HAP-1 (cell line): ENCODE measurements around the gene FANCD2.
A peak's percentile ranks its signal among the peaks of the same experiment; 100 is the strongest.
"Not testable (repeated sequence)": the region's sequence is repeated elsewhere in the genome, so short reads cannot be mapped to it uniquely, and the experiment has no call there.

ENCODE experiments used
- DNase-seq, 2 experiments: peaks; one replicate each; pipeline ENCODE4 v3.0.0-alpha.2; 2016 to 2020; ENCODE audit warnings: low spot score in 2 of 2
- H3K27me3 ChIP-seq: fragments of 250-450 bp; sonication (Bioruptor Pico); 2 replicates; pipeline ENCODE4 v1.5.1; 2020; ENCODE audit warnings: low read depth, mild to moderate bottlenecking, moderate library complexity
- H3K36me3 ChIP-seq: fragments of 250-450 bp; sonication (Bioruptor Pico); replicated peaks from 2 replicates; pipeline ENCODE4 v1.5.1; 2020; ENCODE audit warnings: mild to moderate bottlenecking
- H3K4me1 ChIP-seq: fragments of 250-450 bp; sonication (Bioruptor Pico); 2 replicates; pipeline ENCODE4 v1.5.1; 2020; ENCODE audit warnings: mild to moderate bottlenecking
- H3K4me3 ChIP-seq: fragments of 250-450 bp; sonication (Bioruptor Pico); 2 replicates; pipeline ENCODE4 v1.5.1; 2020; ENCODE audit warnings: mild to moderate bottlenecking, moderate library complexity
- H3K9me3 ChIP-seq: fragments of 250-450 bp; sonication (Bioruptor Pico); 2 replicates; pipeline ENCODE4 v1.5.1; 2020; ENCODE audit warnings: mild to moderate bottlenecking, moderate library complexity
- in situ Hi-C: fragments of 300-500 bp; cut with MboI; formaldehyde crosslinking; loops from 3 replicates; pipeline ENCODE4 v1.14.3; 2020; ENCODE audit warnings: low sequenced_read_pairs, inconsistent platforms, mixed read lengths

FANCD2 gene

GRCh38 chr3:10093678-10094077 is 67.4 kb downstream of the FANCD2 start:
- peaks cover 74% of the 10 kb centered on the region for H3K36me3 ChIP-seq

GRCh38 chr3:10099041-10099440 is 72.8 kb downstream of the FANCD2 start:
- DNase-seq = no peak
- Histone ChIP-seq H3K9me3 (no peaks in the 10 kb centered on the region), H3K36me3 (peaks cover 65% of the 10 kb centered on the region), H3K4me3 (no peak overlapping the region), H3K4me1 (no peaks in the 10 kb centered on the region), H3K27me3 (no peaks in the 10 kb centered on the region)
- in situ Hi-C loops = no loop called here

More at GRCh38 chr3:10093678-10094077, 67.4 kb downstream of the FANCD2 start:
- Histone ChIP-seq H3K4me3 (no peak overlapping the region), H3K4me1 (no peaks in the 10 kb centered on the region), H3K9me3 (no peaks in the 10 kb centered on the region), H3K27me3 (no peaks in the 10 kb centered on the region)
- no peak for DNase-seq
- in situ Hi-C loops = no loop called here

- no peak for DNase-seq
- in situ Hi-C loops = no loop called here
Observed at GRCh38 chr3:10106919-10107318, 80.7 kb downstream of the FANCD2 start.

GRCh38 chr3:10108091-10108490 is 81.9 kb downstream of the FANCD2 start, which contains the start of gene FANCD2OS:
Gene FANCD2OS, minus strand, starts transcription at chr3:10108255. Its CDS starts 3,481 bp downstream, at chr3:10104774.
- no peaks in the 10 kb centered on the region; the same call in 1 of the 2 replicates for H3K36me3 ChIP-seq
- H3K27me3 ChIP-seq = no peaks in the 10 kb centered on the region
- DNase-seq = no peak
- H3K4me1 ChIP-seq = no peaks in the 10 kb centered on the region
- in situ Hi-C loops = no loop called here
- no peaks in the 10 kb centered on the region for H3K9me3 ChIP-seq
- no peak within 1 kb of the TSS for H3K4me3 ChIP-seq

More at GRCh38 chr3:10106919-10107318, 80.7 kb downstream of the FANCD2 start:
- H3K27me3 ChIP-seq = no peaks in the 10 kb centered on the region
- H3K4me1 ChIP-seq = no peaks in the 10 kb centered on the region
- H3K36me3 ChIP-seq = peaks cover 2% of the 10 kb centered on the region
- no peaks in the 10 kb centered on the region for H3K9me3 ChIP-seq
- H3K4me3 ChIP-seq = no peak overlapping the region

GRCh38 chr3:10115326-10116137 is 89.3 kb downstream of the FANCD2 start, which contains the start of gene BRK1:
Gene BRK1, plus strand, starts transcription at chr3:10115675. Its CDS starts 27 bp downstream, at chr3:10115702.
- Histone ChIP-seq H3K36me3 (peaks cover 4% of the 10 kb centered on the region), H3K4me3 (peak within 1 kb of the TSS; percentile 97), H3K9me3 (no peaks in the 10 kb centered on the region), H3K4me1 (peaks cover 8% of the 10 kb centered on the region; the same call in 1 of the 2 replicates), H3K27me3 (no peaks in the 10 kb centered on the region)
- in situ Hi-C loops = no loop called here
- peak; percentile 93 to 95 for DNase-seq

GRCh38 chr3:10116138-10116460 is 89.9 kb downstream of the FANCD2 start:
- in situ Hi-C loops = no loop called here
- peaks cover 8% of the 10 kb centered on the region; the same call in 1 of the 2 replicates for H3K4me1 ChIP-seq
- peaks cover 8% of the 10 kb centered on the region for H3K36me3 ChIP-seq
- no peaks in the 10 kb centered on the region for H3K27me3 ChIP-seq
- H3K4me3 ChIP-seq = peak overlapping the region; percentile 97
- no peak for DNase-seq
- H3K9me3 ChIP-seq = no peaks in the 10 kb centered on the region

- in situ Hi-C loops = no loop called here
- H3K36me3 ChIP-seq = peaks cover 8% of the 10 kb centered on the region
- no peaks in the 10 kb centered on the region for H3K9me3 ChIP-seq
- H3K27me3 ChIP-seq = no peaks in the 10 kb centered on the region
- peak overlapping the region; percentile 97 for H3K4me3 ChIP-seq
- no peak for DNase-seq
- H3K4me1 ChIP-seq = peaks cover 8% of the 10 kb centered on the region; the same call in 1 of the 2 replicates
Observed at GRCh38 chr3:10116928-10117327, 90.7 kb downstream of the FANCD2 start.

- in situ Hi-C loops = no loop called here
- H3K36me3 ChIP-seq = peaks cover 8% of the 10 kb centered on the region
- DNase-seq = no peak
- H3K4me1 ChIP-seq = peaks cover 8% of the 10 kb centered on the region
- H3K27me3 ChIP-seq = no peaks in the 10 kb centered on the region
- H3K9me3 ChIP-seq = no peaks in the 10 kb centered on the region
- H3K4me3 ChIP-seq = no peak overlapping the region
Observed at GRCh38 chr3:10119376-10119775, 93.1 kb downstream of the FANCD2 start.

- no peaks in the 10 kb centered on the region for H3K27me3 ChIP-seq
- in situ Hi-C loops = no loop called here
- peaks cover 4% of the 10 kb centered on the region for H3K4me1 ChIP-seq
- H3K36me3 ChIP-seq = peaks cover 20% of the 10 kb centered on the region
- H3K9me3 ChIP-seq = no peaks in the 10 kb centered on the region
- DNase-seq = no peak
- no peak overlapping the region for H3K4me3 ChIP-seq
Observed at GRCh38 chr3:10121064-10121463, 94.8 kb downstream of the FANCD2 start.

GRCh38 chr3:10122724-10123123 is 96.5 kb downstream of the FANCD2 start:
- Histone ChIP-seq H3K4me3 (no peak overlapping the region), H3K36me3 (peaks cover 34% of the 10 kb centered on the region), H3K4me1 (no peaks in the 10 kb centered on the region; the same call in 1 of the 2 replicates), H3K27me3 (no peaks in the 10 kb centered on the region), H3K9me3 (no peaks in the 10 kb centered on the region)
- DNase-seq = no peak
- in situ Hi-C loops = no loop called here

- DNase-seq, H3K9me3 ChIP-seq, H3K36me3 ChIP-seq, H3K4me3 ChIP-seq, H3K4me1 ChIP-seq, H3K27me3 ChIP-seq, in situ Hi-C loops: not testable (repeated sequence)
Observed at GRCh38 chr3:10135872-10136271, 109.6 kb downstream of the FANCD2 start.

- no peak for DNase-seq
Observed at GRCh38 chr3:10136426-10137005, 110.3 kb downstream of the FANCD2 start.

GRCh38 chr3:10137178-10137577 is 110.9 kb downstream of the FANCD2 start:
- in situ Hi-C loops = no loop called here
- H3K36me3 ChIP-seq = no peaks in the 10 kb centered on the region; the same call in 1 of the 2 replicates
- H3K4me3 ChIP-seq = no peak overlapping the region
- no peaks in the 10 kb centered on the region for H3K27me3 ChIP-seq
- H3K4me1 ChIP-seq = no peaks in the 10 kb centered on the region
- H3K9me3 ChIP-seq = no peaks in the 10 kb centered on the region
- no peak for DNase-seq

More at GRCh38 chr3:10136426-10137005, 110.3 kb downstream of the FANCD2 start:
- Histone ChIP-seq H3K9me3 (no peaks in the 10 kb centered on the region), H3K27me3 (no peaks in the 10 kb centered on the region), H3K4me1 (no peaks in the 10 kb centered on the region), H3K36me3 (no peaks in the 10 kb centered on the region), H3K4me3 (no peak overlapping the region)
- in situ Hi-C loops = no loop called here

GRCh38 chr3:10140996-10141546 is 114.8 kb downstream of the FANCD2 start:
- Histone ChIP-seq H3K4me1 (peaks cover 2% of the 10 kb centered on the region; the same call in 1 of the 2 replicates), H3K4me3 (no peak overlapping the region; the same call in 1 of the 2 replicates), H3K9me3 (no peaks in the 10 kb centered on the region), H3K36me3 (peaks cover 12% of the 10 kb centered on the region), H3K27me3 (no peaks in the 10 kb centered on the region)
- in situ Hi-C loops = no loop called here
- no peak for DNase-seq
